Suprapubic skin (tissue), 4 donors: ENCODE measurements around the gene PSMD7. TPM values are rescaled to one million over a fixed set of nuclear protein-coding genes. Genes with fewer than 3 reads are reported as not detected.

Experiments
- DNase-seq, 2 donors: peaks; one replicate each; pipeline ENCODE4 v3.0.0-alpha.2; 2019; ENCODE audit warnings: low spot score in 2 of 2
- H3K27ac ChIP-seq: fragments of 200-600 bp; sonication (generic); one replicate; pipeline ENCODE4 v1.5.1; 2019
- H3K27me3 ChIP-seq: fragments of 200-600 bp; sonication (generic); one replicate; pipeline ENCODE4 v1.5.1; 2019
- H3K36me3 ChIP-seq: fragments of 200-600 bp; sonication (generic); one replicate; pipeline ENCODE4 v1.5.1; 2019
- H3K4me1 ChIP-seq: fragments of 200-600 bp; sonication (generic); one replicate; pipeline ENCODE4 v1.5.1; 2019
- H3K4me3 ChIP-seq: fragments of 200-600 bp; sonication (generic); one replicate; pipeline ENCODE4 v1.5.1; 2019; ENCODE audit warnings: mild to moderate bottlenecking
- H3K9me3 ChIP-seq: fragments of 200-600 bp; sonication (generic); one replicate; pipeline ENCODE4 v1.5.1; 2019
- EP300 ChIP-seq: sonication (generic); formaldehyde crosslinking; IDR thresholded peaks from one replicate; pipeline ENCODE4 v1.6.1; 2017; ENCODE audit warnings: antibody characterized with exemption
- POLR2A ChIP-seq, 2 donors: fragments of 450-650 bp; IDR thresholded peaks; one replicate each; pipeline ENCODE4 v1.6.1; 2017; ENCODE audit warnings: antibody characterized with exemption in 2 of 2, mild to moderate bottlenecking in 2 of 2, moderate library complexity in 2 of 2
- POLR2AphosphoS5 ChIP-seq, 3 donors: sonication (generic); formaldehyde crosslinking; IDR thresholded peaks; one replicate each; pipeline ENCODE4 v1.6.1; 2017; ENCODE audit warnings: antibody characterized with exemption in 3 of 3
- WGBS: methylation state at CpG from one replicate; pipeline ENCODE4 v1.1.5; 2018; 5-methylcytosine and 5-hydroxymethylcytosine counted together
- total RNA-seq, 4 donors: library from RNA; depleted of rRNA; stranded (reverse); fragments of >200 nt; gene quantifications; one replicate each; pipeline ENCODE4 v1.1.0, GENCODE V29; 2016
- TF ChIP-seq, protein P1 (sequence below), 2 donors: fragments of 200-600 bp in 1 of 2; fragments of 450-650 bp in 1 of 2; sonication (generic) in 1 of 2; IDR thresholded peaks; one replicate each; pipeline ENCODE4 v1.5.1; 2016 to 2019; ENCODE audit warnings: antibody characterized with exemption in 2 of 2, mild to moderate bottlenecking in 1 of 2, moderate library complexity in 1 of 2

The PSMD7 gene
- total RNA-seq, 4 donors from 2014 or later = 55.8 to 81.2 (median 77.0) TPM

DNA sequence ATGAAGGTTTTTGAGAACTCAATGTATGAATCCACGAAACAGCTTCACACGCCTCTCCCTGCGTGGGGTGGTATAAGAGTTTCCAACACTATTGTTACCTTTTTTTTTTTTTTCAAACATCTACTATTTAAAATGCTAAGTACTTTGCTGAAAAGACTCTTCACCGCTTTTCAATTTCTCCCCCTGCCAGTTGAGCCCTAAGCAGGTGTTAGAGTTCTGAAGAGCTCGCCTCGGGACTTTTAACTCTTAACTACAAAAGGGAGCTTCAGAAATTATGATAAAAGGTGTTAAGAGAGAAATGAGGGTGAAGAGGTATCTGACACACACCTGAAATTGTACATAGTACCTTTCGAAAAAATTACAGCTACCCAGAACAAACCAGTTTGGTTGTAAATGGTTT lies 20.9 kb upstream of the PSMD7 start:
- WGBS = 42% methylated on average over 7 of the region's 7 CpGs
- Histone ChIP-seq H3K36me3 (no peaks in the 10 kb centered on the region), H3K27ac (no peak overlapping the region), H3K4me1 (no peaks in the 10 kb centered on the region), H3K4me3 (no peak overlapping the region), H3K27me3 (no peaks in the 10 kb centered on the region), H3K9me3 (no peaks in the 10 kb centered on the region)
- no peak for DNase-seq
- TF ChIP-seq EP300 (no peak), POLR2A (IDR thresholded peaks at IDR 0.05) (no peak), POLR2AphosphoS5 (IDR thresholded peaks at IDR 0.05) (no peak)
- TF ChIP-seq, protein P1, sequence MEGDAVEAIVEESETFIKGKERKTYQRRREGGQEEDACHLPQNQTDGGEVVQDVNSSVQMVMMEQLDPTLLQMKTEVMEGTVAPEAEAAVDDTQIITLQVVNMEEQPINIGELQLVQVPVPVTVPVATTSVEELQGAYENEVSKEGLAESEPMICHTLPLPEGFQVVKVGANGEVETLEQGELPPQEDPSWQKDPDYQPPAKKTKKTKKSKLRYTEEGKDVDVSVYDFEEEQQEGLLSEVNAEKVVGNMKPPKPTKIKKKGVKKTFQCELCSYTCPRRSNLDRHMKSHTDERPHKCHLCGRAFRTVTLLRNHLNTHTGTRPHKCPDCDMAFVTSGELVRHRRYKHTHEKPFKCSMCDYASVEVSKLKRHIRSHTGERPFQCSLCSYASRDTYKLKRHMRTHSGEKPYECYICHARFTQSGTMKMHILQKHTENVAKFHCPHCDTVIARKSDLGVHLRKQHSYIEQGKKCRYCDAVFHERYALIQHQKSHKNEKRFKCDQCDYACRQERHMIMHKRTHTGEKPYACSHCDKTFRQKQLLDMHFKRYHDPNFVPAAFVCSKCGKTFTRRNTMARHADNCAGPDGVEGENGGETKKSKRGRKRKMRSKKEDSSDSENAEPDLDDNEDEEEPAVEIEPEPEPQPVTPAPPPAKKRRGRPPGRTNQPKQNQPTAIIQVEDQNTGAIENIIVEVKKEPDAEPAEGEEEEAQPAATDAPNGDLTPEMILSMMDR (IDR thresholded peaks at IDR 0.05) = no peak

DNA sequence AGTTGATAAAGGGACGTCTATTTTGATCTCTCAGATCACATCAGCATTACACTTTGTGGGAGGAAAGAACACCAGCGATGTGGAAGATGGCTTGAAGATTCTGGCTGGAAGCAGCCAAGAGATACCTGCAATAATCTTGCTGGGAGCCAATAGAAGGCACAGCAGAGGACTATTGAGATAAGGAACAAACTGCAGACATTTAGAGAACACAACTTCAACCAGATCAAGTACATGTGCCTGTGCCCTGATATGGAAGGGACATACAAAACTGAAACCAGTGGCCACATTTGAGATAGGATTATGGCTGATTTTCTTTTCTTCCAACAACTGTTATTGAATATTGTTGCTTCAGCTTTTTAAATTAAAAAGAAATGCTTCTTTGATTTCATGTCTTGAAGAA lies 18.6 kb upstream of the PSMD7 start:
- DNase-seq = no peak
- whole genome bisulfite sequencing = 79% methylated on average over 2 of the region's 2 CpGs
- Histone ChIP-seq H3K4me3 (no peak overlapping the region), H3K4me1 (no peaks in the 10 kb centered on the region), H3K9me3 (no peaks in the 10 kb centered on the region), H3K27ac (no peak overlapping the region), H3K27me3 (no peaks in the 10 kb centered on the region), H3K36me3 (no peaks in the 10 kb centered on the region)
- TF ChIP-seq, protein P1 (IDR thresholded peaks at IDR 0.05) = no peak
- TF ChIP-seq POLR2AphosphoS5 (IDR thresholded peaks at IDR 0.05) (no peak), POLR2A (IDR thresholded peaks at IDR 0.05) (no peak)

DNA sequence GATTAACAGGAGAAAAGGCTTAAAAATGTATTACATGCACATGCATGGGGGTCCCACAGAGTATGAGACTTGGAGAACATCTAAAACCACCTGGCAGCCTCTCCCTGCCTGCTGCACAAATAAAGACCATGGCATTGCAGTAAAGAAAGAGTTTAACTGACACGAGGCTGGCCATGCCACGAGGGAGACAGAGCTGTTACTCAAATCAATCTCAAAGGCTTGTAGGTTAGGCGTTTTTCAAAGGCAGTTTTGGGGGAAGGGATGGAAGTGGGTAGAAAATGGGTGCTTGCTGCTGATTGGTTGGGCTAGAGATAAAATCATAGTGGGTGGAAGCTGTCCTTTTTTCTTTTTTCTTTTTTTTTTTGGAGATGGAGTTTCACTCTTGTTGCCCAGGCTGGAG lies 17.3 kb upstream of the PSMD7 start:
- no peaks in the 10 kb centered on the region for H3K4me1 ChIP-seq
- TF ChIP-seq, protein P1 (IDR thresholded peaks at IDR 0.05) = no peak
- TF ChIP-seq POLR2AphosphoS5 (IDR thresholded peaks at IDR 0.05) (no peak), POLR2A (IDR thresholded peaks at IDR 0.05) (no peak), EP300 (no peak)
- no peaks in the 10 kb centered on the region for H3K27me3 ChIP-seq
- no peak overlapping the region for H3K4me3 ChIP-seq
- 92% methylated on average over 3 of the region's 3 CpGs for WGBS
- H3K9me3 ChIP-seq = no peaks in the 10 kb centered on the region
- no peaks in the 10 kb centered on the region for H3K36me3 ChIP-seq
- H3K27ac ChIP-seq = no peak overlapping the region
- DNase-seq = no peak

DNA sequence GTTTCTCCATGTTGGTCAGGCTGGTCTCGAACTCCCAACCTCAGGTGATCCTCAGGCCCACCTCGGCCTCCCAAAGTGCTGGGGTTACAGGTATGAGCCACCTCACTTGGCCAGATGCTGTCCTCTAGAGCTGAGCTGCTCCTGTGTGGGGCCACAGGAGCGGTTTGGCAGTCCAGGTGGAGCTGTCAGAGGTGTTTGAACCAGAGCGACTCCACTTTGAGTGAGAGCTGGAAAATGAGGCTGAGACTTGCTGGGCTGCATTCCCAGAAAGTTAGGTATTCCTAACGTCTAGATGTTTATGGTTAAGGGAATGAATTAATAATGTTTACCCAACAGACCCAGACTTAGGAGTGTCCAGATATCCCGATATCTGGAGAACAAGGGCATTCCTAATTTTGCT lies 16.8 kb upstream of the PSMD7 start:
- H3K36me3 ChIP-seq = no peaks in the 10 kb centered on the region
- H3K4me3 ChIP-seq = no peak overlapping the region
- TF ChIP-seq, protein P1 (IDR thresholded peaks at IDR 0.05) = no peak
- TF ChIP-seq POLR2AphosphoS5 (IDR thresholded peaks at IDR 0.05) = no peak
- TF ChIP-seq EP300 = no peak
- TF ChIP-seq POLR2A (IDR thresholded peaks at IDR 0.05) = no peak
- no peaks in the 10 kb centered on the region for H3K4me1 ChIP-seq
- H3K27me3 ChIP-seq = no peaks in the 10 kb centered on the region
- H3K27ac ChIP-seq = no peak overlapping the region
- H3K9me3 ChIP-seq = no peaks in the 10 kb centered on the region
- DNase-seq = no peak
- WGBS = 79% methylated on average over 5 of the region's 6 CpGs

DNA sequence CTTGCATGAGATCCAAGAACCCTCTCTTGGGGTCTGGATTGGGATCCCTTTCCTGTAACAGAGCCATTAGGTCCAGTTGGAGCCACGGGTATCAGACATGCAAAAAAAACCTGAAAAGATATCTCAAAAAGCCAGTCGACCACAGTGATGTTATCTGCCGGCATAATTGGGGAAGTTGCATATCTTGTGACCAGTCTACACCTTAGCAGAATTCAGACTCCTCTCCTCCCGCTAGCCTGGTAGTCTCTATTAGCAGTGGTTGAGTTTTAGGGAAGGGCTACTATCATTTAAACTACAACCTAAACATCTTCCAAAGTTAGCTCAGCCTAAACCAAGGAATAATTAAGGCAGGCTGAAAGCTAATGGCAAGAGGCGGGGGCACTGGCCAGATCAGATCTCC lies 16.2 kb upstream of the PSMD7 start:
- no peak for DNase-seq
- Histone ChIP-seq H3K27me3 (no peaks in the 10 kb centered on the region), H3K27ac (no peak overlapping the region), H3K4me1 (no peaks in the 10 kb centered on the region), H3K9me3 (no peaks in the 10 kb centered on the region), H3K4me3 (no peak overlapping the region), H3K36me3 (no peaks in the 10 kb centered on the region)
- TF ChIP-seq POLR2AphosphoS5 (IDR thresholded peaks at IDR 0.05) (no peak), EP300 (no peak), POLR2A (IDR thresholded peaks at IDR 0.05) (no peak)
- TF ChIP-seq, protein P1 (IDR thresholded peaks at IDR 0.05) = no peak
- 61% methylated on average over 5 of the region's 5 CpGs for WGBS
